Fibroblast of upper back skin (primary cell): ENCODE results near the gene SLC29A3.

Source experiments
- DNase-seq: peaks from one replicate; pipeline ENCODE4 v3.0.0-alpha.2; 2013

Gene SLC29A3

GRCh38 chr10:71395621-71396020 lies 76.6 kb downstream of the SLC29A3 start:
- DNase-seq = no peak

GRCh38 chr10:71396084-71396710 lies 77.1 kb downstream of the SLC29A3 start:
- DNase-seq = no peak

- DNase-seq = no peak
Observed at GRCh38 chr10:71396711-71397295, 77.7 kb downstream of the SLC29A3 start, which contains the start of gene CDH23. TSS of gene CDH23 (plus strand) at chr10:71396920. CDS start at chr10:71439832, 42,912 bp downstream.

GRCh38 chr10:71397296-71398212 lies 78.5 kb downstream of the SLC29A3 start:
- DNase-seq = no peak

GRCh38 chr10:71398976-71399375 lies 79.9 kb downstream of the SLC29A3 start:
- DNase-seq = no peak

DNA sequence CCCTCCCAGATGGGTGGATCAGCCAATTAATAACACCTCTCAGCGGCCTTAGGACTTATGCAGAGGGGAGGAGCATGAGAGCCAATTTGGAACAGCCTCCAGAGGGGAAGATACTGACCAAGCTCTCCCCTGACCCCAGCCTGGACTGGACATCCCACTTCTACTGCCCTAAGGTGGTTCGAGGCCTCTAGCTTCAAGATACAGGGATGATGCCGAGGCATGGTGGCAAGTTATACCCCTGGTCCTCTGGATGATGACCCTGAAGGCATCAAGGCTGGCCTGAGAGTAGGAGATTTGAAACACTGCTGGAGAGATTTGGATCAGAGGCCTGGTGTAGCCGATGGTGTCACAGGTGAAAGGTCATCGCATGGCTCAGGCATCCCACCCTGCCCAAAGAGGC lies 80.9 kb downstream of the SLC29A3 start:
- no peak for DNase-seq

- DNase-seq = no peak
Observed at GRCh38 chr10:71401056-71401455, 82.0 kb downstream of the SLC29A3 start.

- no peak for DNase-seq
Observed at GRCh38 chr10:71402005-71402404, 82.9 kb downstream of the SLC29A3 start.

DNA sequence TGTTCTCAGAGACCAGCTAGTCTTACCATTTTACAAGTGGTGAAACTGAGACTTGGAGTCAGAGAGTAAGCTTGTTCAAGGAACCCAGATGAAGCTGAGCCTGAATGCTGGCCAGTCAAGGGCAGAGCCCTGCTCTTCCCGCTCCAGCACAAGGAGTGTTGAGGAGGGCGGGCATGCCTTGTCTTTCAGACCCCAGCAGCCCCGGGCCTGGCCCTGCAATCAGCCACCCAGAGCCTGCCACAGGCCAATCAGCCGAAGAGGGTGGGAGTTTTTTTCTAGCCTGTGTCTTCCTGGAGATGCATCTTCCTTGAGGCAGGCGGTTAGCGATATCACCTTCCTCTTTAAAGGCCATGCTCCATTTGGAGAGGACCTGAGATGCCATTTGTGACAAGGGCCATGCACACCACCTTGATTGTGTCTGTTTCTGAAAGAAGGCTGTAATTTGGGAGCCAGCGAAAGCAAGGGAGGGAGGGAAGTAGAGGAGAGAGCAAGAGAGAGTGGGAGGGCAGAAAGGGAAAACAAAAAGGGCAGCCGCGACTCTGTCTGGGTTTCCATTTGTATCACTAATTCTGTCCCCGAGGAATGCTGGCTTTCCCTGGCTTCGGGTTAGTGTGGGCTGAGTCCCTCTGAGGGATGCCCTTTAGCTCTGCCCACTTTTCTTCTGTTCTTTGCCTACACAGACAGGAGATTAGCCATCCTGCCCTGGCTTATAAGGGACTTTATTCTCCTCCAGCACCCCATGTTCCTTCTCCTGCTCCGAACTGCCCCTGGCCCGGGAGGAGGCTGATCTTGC lies 85.6 kb downstream of the SLC29A3 start:
- no peak for DNase-seq

GRCh38 chr10:71406878-71407277 lies 87.8 kb downstream of the SLC29A3 start:
- no peak for DNase-seq

DNA sequence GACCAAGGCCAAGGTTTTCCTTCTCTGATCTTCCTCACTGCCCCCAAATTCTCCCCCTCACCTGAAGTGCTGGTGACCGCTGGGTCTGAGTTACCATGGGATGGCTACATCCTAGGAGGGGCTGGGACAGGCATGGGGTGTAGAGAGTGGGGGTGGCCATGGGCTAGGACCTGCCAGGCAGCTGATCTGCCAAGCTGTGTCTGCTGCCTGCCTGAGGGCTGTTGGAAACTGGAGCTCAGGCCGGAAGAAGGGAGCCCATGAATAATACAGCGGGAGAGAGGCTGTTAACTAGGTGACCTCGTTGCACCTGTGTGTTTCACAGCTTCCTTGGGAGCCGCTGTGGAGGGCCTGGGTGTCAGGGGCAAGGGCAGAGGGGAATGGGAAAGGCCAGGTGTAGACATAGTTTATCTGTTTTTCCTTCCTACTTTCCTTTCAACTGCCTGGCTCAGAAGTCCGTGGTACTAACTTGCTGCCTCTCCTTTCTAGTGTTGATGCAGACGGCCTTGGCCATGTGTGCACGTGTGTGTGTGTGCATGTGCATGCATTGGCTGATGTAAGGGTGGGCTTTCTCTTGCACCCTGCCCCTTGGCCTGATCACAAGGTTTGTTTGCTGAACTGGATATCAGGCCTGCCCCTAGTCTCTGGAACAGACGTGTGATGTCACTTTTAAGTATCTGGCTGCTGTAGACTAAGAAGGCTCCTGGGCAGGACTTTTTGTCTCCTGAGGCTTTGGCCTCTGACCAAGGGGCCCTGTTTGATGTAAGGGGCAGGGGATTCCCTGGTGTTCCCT lies 89.6 kb downstream of the SLC29A3 start:
- no peak for DNase-seq

- no peak for DNase-seq
Observed at GRCh38 chr10:71409516-71410104, 90.6 kb downstream of the SLC29A3 start.
